GM13977 (cell line): ENCODE measurements around the gene ATG4D.

ENCODE experiments used
- DNase-seq: peaks from one replicate; pipeline ENCODE4 v3.0.0; 2012; ENCODE audit warnings: low spot score
- CTCF ChIP-seq: IDR thresholded peaks from 2 replicates; pipeline ENCODE4 v1.5.1; 2012; ENCODE audit warnings: mild to moderate bottlenecking, control low read depth; ENCODE audit not compliant: insufficient read depth; ENCODE audit errors: extremely low read depth, missing control alignments
- in situ Hi-C: fragments of 300-500 bp; cut with MboI; formaldehyde crosslinking; loops from one replicate; pipeline ENCODE4 v1.12.0; 2022; ENCODE audit warnings: low sequenced_read_pairs, low pct_unique_long_range_greater_than_20kb, mixed read lengths, inconsistent platforms; ENCODE audit not compliant: unreplicated experiment

ATG4D gene

DNA sequence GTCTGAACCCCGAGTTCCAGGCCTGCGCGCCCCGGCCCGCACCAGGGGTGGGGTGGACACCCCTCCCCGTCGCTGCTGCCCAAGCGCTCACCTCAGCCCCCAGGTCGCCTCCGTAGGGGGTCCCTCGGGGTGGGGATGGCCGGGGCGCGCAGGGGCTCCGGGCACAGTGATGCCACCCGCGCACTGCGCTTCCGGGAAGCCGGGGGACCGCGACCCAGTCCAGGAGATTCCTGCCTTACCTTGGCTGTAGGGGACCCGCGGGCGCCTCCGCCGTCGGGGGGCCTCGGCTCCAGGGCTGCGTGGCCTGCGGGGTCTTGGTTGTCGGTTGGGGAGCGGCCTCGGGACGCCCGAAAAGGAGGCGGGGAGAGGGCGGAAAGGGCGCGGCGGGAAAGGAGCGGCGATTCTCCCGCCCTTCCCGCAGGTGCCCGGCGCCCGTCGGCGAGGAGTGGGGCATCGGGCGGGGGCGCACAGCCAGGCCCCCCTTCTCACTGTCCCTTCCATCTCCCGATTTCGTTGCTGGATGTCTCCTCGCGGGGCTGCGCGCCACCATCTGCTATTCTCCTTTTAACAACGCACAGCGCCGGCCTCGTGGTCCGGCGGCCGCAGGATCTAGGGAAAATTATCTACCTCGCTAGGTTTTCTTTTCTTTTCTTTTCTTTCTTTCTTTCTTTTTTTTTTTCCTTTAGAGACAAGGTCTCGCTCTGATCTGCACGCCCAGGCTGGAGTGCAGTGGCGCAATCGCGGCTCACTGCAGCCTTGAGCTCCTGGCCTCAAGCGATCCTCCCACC, 40.5 kb upstream of the ATG4D start, which contains the start of gene KEAP1:
KEAP1 (minus strand) TSS at position 355 of the 788 bp plus-strand sequence. CDS start 3,323 bp downstream, outside the sequence.
- DNase-seq = no peak
- no peak for TF ChIP-seq CTCF
- in situ Hi-C loops = no loop called here

- in situ Hi-C loops = no loop called here
- TF ChIP-seq CTCF = peak; percentile 85
- DNase-seq = peak; percentile 73
Measured at GRCh38 chr19:10505583-10506229, 38.0 kb upstream of the ATG4D start.

DNA sequence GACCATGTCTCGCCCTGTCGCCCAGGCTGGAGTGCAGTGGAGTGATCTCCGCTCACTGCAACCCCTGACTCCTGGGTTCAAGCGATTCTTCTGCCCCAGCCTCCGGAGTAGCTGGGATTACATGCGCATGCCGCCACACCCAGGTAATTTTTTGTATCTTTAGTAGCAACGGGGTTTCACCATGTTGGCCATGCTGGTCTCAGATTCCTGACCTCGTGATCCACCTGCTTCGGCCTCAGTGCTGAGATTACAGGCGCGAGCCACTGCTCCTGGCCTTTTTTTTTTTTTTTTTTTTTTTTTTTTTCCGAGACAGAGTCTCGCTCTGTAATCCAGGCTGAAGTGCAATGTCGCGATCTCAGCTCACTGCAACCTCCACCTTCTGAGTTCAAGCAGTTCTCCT, 35.7 kb upstream of the ATG4D start:
- in situ Hi-C loops = no loop called here
- no peak for TF ChIP-seq CTCF
- no peak for DNase-seq

DNA sequence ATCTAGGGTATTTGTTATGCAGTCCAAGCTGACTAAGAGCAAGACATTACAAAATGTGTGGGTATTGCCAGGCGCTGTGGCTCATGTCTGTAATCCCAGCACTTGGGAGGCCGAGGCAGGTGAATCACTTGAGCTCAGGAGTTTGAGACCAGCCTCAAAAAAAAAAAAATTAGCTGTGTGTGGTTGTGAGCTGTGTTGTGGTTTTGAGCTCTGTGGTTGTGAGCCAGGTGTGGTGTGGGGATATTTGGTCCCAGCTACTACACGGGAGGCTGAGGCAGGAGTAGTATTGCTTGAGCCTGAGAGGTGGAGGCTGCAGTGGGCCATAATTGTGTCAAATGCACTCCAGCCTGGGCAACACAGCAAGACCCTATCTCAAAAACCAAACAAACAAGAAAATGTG, 35.0 kb upstream of the ATG4D start:
- DNase-seq = no peak
- in situ Hi-C loops = no loop called here
- no peak for TF ChIP-seq CTCF

DNA sequence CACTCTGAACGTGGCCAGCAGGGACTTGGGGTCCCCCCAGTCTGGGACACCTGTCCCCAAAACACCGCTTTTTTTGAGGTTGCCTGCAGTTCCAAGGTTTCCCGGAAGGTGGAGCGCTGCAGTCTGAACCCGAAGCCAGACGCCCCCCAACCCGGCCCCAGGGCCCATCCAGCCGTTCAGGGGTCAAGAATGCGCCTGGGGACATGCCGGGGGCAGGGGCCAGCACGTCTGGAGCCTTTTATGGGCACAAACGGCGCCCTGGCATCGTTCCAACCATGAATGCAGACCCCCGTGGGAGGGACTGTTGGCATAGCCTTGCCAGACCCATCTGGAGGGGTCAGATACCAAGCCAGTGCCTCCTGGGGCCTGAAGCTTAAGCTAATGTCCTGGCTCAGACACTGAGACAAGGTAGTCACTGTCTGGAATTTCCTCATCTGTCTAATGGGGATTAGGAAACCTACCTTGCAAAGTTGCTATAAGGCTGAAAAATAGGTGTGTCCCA, 33.4 kb upstream of the ATG4D start:
- in situ Hi-C loops = no loop called here
- peak; percentile 72 for TF ChIP-seq CTCF
- DNase-seq = peak; percentile 82

DNA sequence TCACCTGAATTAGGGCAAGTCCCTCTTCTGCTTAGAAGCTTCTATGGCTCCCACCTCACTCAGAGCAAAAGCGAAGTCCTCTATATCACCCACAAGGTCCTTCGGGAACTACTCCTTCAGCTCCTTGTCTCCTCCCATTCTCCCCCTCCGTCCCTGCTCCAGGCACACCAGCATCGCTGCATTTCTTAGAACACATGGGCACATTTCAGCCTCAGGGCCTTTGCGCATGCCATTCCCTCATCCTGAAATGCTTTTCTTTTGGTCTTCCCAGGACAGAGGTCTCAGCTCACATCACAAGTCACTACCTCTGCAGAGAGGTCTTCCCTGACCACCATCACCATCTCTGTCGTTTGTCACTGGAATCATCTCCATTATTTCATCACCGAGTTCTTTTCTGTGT, 30.5 kb upstream of the ATG4D start:
- no peak for TF ChIP-seq CTCF
- in situ Hi-C loops = no loop called here
- DNase-seq = peak; percentile 24
